Activated CD4-positive, alpha-beta T cell treated with anti-CD3 and anti-CD28 coated beads, Interleukin-2, amount 50 U/mL, for 24 hours (primary cell): ENCODE data around the gene SDR42E1.
"Not testable (repeated sequence)": the region's sequence is repeated elsewhere in the genome, so short reads cannot be mapped to it uniquely, and the experiment has no call there.

Source experiments
- DNase-seq, 2 donors: peaks; one replicate each; pipeline ENCODE4 v3.0.0-alpha.2; 2020; ENCODE audit warnings: low read depth in 1 of 2, low spot score in 1 of 2

SDR42E1 gene

GRCh38 chr16:82037666-82038065, 26.4 kb upstream of the SDR42E1 start:
- no peak for DNase-seq

GRCh38 chr16:82037251-82037650, 26.0 kb upstream of the SDR42E1 start:
- DNase-seq, result no peak

- DNase-seq, result no peak
These were observed 23.8 kb upstream of the SDR42E1 start, which contains the start of gene HSD17B2 for GRCh38 chr16:82034981-82035612. TSS of gene HSD17B2 (plus strand) at chr16:82035253. CDS start at chr16:82035425, 172 bp downstream.

DNA sequence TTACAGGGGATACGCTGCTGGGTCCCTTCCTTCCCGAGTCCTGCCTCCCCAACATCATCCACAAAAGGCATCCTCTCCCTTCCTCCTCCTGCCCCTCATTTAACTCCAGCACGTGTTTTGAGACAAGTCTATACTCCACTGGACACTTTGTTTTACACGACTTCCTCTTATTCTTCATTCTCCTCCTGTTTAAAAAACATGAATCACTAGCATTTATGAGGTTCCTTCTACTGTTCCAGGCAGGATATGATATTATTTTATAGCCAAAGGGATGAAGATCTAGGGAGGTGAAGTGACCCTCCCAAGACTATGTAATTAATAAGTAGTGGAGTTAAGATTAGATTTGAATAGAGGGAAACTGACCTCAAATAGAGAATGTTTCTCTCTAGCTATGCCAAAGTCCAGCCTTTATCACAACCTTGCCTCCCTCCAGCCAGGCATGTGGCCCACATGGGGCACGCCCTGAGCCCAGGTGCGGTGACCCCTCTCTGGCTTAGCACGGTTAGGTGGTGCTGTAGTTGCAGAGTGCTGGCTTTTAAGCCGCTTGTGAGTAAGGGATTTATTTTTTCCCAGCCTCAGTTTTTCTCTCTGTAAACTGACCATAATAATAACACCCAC, 22.5 kb upstream of the SDR42E1 start:
- no peak for DNase-seq

DNA sequence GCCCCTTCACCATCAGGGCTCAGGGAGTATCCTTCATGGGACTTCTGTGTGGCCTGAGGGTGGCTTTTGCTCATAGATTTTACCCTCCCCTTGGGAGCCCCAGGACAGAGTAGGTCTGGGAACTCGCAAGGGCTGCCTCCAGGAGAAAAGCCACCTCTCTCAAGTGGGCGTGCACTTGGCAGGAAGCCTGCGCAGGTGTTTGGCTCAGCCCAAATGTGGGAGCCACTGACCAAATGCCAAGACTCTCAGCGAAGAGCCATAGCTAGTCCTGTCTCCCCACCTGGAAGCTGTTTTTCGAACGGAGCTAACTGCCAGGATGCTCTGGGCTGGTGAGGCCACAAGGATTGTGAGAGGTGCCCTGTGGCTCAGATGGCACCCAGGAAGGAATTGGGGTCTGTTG, 21.7 kb upstream of the SDR42E1 start:
- no peak for DNase-seq

GRCh38 chr16:82031116-82032084, 20.1 kb upstream of the SDR42E1 start:
- DNase-seq, result no peak

- no peak for DNase-seq
These were observed 16.4 kb upstream of the SDR42E1 start for GRCh38 chr16:82027629-82028064.

DNA sequence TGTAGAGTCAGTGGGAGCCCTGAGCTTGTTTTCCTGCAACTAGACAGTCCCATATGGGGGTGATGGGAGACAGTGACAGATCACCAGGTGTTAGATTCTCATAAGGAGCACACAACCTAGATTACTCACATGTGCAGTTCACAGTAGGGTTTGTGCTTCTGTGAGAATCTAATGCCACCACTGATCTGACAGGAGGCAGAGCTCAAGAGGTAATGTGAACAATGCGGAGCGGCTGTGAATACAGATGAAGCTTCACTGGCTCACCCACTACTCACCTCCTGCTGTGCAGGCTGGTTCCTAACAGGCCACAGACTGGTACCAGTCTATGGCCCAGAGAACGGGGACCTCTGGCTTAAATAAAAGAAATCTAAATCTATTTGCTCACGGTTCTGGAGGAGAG, 13.6 kb upstream of the SDR42E1 start:
- no peak for DNase-seq

DNA sequence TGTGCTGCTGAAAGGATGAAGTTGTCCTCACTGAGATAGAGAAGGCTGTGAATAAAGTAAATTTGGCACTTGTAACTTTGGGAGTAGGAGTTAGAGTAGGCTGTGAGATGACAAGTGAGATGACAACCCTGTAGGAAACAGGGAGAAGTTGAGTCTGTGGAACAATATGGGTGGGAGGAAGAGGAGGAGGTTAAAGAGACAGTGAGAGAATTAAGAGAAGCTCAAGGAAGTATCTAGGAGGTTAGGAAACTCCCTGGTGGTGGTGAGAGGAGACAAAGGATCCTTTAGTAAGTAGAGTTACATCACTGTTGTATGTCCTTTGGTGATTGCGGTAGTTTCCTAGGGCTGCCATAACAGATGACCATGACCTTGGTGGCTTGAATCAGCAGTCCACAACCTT, 13.0 kb upstream of the SDR42E1 start:
- no peak for DNase-seq

DNA sequence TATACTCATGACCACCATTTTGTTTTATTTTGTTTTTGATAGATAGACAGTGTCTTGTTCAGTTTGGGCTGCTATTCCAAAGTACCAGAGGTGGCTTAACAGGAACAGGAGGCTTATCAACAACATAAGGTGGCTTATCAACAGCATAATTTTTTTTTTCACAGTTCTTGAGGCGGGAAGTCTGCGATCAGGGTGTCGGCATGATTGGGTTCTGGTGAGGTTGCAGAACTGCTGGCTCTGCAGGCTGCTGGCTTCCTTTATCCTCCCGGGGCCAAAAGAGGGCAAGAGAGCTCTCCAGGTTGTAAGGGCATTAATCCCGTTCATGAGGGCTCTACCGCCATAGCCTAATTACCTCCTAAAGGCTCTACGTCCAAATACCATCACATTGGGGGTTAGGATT, 11.9 kb upstream of the SDR42E1 start:
- DNase-seq, result no peak

- DNase-seq, result no peak
These were observed 8.8 kb upstream of the SDR42E1 start for GRCh38 chr16:82020051-82020450.

- DNase-seq, result no peak
These were observed 8.3 kb upstream of the SDR42E1 start for GRCh38 chr16:82019535-82019934.

DNA sequence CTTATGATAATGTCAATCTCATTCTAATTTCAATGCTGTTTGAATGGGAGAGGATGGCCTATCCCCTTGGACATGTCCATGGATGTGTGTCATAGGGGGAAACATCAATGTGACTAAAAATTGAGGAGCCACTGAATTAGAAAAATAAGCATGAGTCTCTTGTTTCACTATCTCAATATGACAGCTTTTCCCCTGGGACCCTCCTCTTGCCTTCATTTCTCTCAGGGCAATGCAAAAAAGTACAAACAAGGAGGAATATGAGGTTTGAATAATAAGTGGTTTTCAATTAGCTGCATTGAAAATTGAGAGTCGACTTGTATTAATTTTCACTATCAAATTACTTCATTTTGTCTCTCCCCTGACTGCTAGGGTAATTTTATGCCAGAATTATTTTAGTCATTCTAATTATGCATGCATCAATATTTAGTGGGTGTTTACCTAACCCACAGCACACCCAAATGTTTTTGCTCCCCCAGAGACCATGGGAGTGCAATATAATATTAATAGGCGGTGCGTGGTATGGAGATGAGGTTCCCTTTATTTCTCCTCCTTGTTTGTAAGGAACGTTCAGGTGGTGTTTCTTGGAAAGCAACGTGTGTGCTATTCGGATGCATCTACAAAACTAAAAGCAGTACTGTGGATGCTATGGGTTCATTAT, 6.8 kb upstream of the SDR42E1 start:
- DNase-seq, result no peak

- no peak for DNase-seq
These were observed 5.7 kb upstream of the SDR42E1 start for GRCh38 chr16:82016964-82017363.

- no peak for DNase-seq
These were observed 5.0 kb upstream of the SDR42E1 start for GRCh38 chr16:82016263-82016662.

DNA sequence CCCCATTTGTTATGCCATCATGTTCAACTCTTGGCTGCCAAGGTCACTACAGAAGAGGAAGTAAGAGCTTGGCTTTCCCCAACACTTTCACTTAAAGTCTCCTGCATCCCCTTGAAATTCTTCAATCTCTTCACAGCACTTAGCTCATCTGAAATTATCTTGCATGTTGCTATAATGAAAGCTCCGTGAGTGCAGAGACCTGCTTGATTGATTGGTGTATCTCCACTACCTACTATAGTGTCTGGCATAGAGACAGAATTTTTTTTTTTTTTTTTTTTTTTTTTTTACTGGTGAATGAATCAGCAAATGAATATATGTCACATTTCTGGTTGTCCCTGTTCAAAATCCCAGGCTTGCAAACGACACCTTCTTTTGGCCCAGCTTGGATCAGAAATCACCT, 1.9 kb upstream of the SDR42E1 start:
- DNase-seq, result no peak

- no peak for DNase-seq
These were observed 621 bp downstream of the SDR42E1 start for GRCh38 chr16:82010649-82011048.

DNA sequence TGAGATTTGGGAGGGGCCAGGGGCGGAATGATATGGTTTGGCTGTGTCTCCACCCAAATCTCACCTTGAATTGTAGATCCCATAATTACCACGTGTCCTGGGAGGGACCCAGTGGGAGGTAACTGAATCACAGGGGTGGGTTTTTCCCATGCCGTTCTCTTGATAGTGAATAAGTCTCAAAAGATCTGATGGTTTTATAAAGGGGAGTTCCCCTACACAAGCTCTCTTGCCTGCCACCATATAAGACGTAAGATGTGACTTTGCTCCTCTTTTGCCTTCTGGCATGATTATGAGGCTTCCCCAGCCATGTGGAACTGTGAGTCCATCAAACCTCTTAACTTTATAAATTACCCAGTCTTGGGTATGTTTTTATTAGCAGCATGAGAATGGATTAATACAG, 1.5 kb downstream of the SDR42E1 start:
- DNase-seq, result not testable (repeated sequence)

GRCh38 chr16:82008957-82009592, 2.2 kb downstream of the SDR42E1 start:
- DNase-seq, result no peak

GRCh38 chr16:82007189-82007588, 4.1 kb downstream of the SDR42E1 start:
- no peak for DNase-seq

DNA sequence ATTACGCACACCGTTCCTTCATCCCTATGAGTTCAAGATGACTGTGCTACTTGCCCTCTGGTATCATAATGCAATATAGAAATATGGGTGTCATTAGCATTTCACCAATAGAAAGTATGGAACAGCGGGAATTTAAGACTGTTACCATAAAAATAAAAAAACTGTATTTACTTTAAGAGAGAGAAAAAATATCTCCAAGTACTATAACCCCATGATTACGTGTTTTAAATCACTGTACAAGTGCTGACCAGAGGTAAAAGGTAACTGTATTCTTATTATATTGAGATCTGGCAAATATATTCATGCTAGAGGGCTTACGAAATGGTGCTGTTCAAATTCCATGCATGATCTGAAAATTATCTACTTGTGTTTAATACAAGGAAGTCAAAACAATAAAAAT, 5.2 kb downstream of the SDR42E1 start:
- no peak for DNase-seq
